22Rv1 (cell line): ENCODE measurements around the gene DRC1.

Experiments used
- ZFX ChIP-seq: fragments of 450-650 bp; IDR thresholded peaks from 2 replicates; pipeline ENCODE4 v1.6.1; 2017; ENCODE audit warnings: antibody characterized with exemption, borderline replicate concordance
- TF ChIP-seq, protein P1 (sequence below): fragments of 450-650 bp; IDR thresholded peaks from 2 replicates; pipeline ENCODE4 v1.5.1; 2017; ENCODE audit warnings: mild to moderate bottlenecking

DNA sequence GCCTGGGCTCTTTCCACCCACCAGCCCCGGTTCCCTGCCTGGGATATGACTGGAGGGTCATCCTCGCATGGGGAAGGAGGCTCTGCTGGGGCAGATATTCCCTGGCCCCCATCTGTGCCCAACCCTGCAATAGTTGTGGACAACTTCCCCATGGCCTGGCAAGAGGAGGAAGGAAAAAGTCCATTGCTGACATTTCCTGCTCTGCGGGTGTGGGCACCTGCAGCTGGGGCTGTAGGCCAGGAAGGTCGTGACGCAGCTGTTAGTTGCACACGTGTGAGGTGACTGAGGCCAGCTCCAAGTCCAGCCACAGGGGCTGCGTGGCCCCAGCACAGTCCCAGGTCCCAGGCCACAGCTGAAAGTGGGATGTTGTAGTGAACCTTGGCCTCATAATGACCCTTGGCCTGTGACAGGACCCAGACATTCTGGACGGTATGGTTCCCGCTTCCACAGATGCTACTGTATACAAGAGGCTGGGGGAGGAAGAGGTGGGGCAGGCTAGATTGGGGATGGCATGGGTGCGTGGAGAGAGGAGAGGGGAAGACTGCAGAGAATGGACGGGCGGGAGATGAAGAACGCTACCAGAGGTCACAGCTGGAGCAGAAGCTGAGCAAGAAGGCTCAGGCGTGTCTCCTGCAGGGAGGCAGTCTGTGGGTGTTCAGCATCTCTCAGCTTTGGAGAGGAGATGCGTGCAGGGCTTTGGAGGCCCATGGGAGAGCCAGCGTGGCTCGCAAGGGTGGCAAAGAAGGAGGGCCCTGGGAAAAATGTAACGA lies 54.1 kb downstream of the DRC1 start:
- TF ChIP-seq, protein P1, sequence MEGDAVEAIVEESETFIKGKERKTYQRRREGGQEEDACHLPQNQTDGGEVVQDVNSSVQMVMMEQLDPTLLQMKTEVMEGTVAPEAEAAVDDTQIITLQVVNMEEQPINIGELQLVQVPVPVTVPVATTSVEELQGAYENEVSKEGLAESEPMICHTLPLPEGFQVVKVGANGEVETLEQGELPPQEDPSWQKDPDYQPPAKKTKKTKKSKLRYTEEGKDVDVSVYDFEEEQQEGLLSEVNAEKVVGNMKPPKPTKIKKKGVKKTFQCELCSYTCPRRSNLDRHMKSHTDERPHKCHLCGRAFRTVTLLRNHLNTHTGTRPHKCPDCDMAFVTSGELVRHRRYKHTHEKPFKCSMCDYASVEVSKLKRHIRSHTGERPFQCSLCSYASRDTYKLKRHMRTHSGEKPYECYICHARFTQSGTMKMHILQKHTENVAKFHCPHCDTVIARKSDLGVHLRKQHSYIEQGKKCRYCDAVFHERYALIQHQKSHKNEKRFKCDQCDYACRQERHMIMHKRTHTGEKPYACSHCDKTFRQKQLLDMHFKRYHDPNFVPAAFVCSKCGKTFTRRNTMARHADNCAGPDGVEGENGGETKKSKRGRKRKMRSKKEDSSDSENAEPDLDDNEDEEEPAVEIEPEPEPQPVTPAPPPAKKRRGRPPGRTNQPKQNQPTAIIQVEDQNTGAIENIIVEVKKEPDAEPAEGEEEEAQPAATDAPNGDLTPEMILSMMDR = no peak
- TF ChIP-seq ZFX = no peak
